GM19395 (cell line): ENCODE measurements around the gene OLFM1.
"Not testable (repeated sequence)": the region's sequence is repeated elsewhere in the genome, so short reads cannot be mapped to it uniquely, and the experiment has no call there.

ENCODE experiments used
- ATAC-seq: cut with Tn5 transposase; IDR thresholded peaks from one replicate; pipeline ENCODE4 v1.9.1; 2021; ENCODE audit warnings: mild to moderate bottlenecking, moderate library complexity; ENCODE audit not compliant: unreplicated experiment

The OLFM1 gene

DNA sequence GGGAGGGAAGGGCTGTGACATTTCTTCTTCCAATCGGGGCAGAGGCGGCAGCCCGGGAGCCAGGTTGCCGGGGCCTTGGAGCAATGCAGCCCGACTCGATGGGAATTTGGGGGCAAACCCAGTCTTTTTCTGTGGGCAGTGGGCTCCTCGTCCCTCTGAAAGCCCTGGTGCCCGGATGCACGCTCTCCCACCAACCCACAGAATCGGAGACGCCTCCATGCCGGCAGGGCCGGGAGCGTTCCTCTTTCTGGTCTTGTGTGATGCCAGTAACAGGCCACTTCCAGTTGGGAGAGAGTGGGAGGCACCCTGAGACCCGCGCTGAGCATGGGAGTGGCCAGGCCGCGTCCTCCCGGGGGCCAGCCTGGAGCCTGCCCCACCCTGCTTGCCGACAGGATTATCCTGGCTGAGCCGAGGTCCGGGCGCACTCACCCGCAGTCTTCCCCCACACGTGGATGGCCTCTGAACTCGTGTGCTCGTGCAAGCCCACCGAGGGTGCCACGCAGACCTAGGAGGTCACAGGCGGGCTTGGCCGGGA, 17.8 kb downstream of the OLFM1 start:
- no peak for ATAC-seq

GRCh38 chr9:135105938-135106491, 18.5 kb downstream of the OLFM1 start:
- ATAC-seq: no peak

- ATAC-seq: no peak
These were observed 19.2 kb downstream of the OLFM1 start for GRCh38 chr9:135106551-135107270.

DNA sequence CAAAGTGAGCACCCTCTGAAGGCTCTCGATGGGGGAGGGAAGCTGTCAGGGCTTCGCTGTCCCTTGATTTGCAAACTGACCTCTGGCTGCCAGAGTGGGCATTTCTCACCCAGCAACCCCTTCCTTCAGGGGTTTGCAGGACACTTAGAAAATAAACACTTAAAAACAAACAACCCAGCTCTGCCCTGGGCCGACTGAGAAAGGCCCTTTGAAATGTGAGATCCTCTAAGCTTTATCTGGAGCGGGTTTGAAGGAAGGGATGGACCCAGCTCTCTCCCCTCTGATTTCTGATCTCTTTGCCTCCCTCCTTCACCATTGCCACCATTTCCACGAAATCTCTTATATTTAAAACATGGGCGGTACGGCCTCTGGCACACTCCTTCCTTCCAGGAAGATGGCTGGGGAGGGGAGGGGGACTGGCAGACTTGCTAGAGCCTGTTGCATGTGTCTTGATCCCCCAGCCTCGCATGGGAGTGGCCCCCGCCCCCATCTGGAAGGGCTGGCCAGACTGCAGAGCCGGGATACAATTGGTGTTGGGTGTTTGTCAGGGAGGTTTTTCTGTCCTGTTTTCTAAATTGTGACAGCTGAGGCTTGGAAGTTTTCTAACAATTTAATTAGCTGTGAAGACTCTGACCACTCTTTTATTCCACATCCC, 20.2 kb downstream of the OLFM1 start:
- no peak for ATAC-seq

DNA sequence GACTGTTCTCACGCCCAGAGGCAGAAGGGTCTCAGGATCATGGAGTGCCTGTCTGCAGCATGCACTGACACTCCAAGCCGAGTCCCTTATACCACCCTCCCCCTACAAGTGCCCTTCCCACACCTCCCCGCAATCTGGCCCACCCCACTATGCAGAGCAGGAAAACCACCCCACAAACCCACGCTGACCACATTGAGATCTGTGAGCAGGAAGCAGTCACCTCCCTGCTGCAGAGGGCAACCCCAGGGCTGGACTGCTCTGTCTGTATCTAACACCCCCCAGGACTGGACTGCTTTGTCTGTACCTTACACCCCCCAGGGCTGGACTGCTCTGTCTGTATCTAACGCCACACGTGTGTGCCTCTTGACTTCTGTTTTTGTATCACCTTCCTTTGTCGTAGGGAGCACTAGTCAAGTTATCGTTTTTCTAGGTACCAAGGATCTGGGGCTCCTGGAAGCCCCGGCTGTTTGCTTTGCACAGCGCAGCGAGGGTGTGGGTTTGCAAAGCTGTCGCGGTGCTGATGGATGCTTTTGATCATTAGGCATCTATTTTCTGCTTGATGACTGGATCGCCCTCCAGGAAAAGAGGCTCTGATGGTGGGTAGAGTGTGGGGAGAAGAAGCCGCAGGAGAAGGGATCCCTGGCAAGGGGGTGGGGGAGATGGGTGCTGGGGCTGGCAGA, 21.5 kb downstream of the OLFM1 start:
- no peak for ATAC-seq

DNA sequence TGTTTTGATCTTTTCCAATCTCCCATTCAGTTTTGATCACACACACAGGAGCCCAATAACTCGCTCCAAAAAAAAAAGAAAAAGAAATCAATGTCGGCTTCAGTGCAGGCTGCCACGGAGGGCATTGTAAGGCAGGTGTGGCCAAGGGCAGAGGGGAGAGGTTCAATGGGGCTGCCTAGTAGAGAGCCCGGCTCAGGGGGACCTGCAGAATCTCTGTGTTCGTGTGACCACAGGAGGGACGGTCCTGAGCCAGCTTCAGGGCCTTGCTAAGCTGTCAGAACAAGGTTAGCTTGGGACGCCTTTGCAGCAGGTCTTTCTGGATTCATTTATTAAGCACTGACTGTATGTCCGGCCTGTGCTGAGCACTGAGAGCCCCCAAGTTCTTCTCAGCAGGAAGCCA, 22.2 kb downstream of the OLFM1 start:
- ATAC-seq: no peak

- no peak for ATAC-seq
These were observed 22.9 kb downstream of the OLFM1 start for GRCh38 chr9:135110416-135110815.

GRCh38 chr9:135111600-135111999, 24.1 kb downstream of the OLFM1 start:
- not testable (repeated sequence) for ATAC-seq

GRCh38 chr9:135116371-135116770, 28.9 kb downstream of the OLFM1 start:
- ATAC-seq: no peak

DNA sequence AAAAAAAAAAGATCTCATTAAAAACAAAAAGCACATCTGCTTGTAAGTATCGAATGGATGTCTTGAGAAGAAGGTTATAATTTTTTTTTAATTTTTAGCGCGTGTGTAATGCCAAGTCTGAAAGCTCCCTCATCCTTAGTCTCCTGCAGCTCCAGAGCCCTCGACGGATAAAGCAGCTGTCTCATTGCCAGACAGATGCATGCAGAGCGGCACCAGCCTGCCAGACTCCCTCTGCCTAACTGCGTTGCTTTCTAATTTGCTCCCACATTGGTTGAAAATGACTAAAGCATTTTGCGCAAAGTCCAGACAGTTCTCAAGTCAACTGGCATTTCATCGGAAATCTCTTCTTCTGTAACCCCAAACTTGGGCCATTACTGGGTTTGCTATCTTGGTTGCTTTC, 29.4 kb downstream of the OLFM1 start:
- no peak for ATAC-seq

DNA sequence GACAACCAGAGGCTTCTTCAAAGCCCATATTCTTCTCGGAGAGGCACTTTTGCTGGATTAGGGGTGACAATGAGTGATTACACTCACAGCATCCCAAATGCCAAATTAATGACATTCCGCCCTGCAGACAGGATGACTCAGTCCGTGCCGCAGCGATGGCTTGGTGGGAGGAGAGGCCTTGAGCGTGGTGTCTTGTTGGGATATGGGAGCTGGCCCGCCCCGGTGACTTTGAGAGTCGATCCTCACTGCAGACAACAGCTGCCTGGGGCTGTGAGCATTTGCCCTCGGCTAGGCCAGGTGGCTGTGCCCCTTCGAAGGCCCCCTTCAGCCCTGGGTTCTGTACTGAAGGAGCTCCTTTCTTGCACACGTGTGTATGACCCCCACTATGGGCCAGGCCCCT, 29.8 kb downstream of the OLFM1 start:
- no peak for ATAC-seq

DNA sequence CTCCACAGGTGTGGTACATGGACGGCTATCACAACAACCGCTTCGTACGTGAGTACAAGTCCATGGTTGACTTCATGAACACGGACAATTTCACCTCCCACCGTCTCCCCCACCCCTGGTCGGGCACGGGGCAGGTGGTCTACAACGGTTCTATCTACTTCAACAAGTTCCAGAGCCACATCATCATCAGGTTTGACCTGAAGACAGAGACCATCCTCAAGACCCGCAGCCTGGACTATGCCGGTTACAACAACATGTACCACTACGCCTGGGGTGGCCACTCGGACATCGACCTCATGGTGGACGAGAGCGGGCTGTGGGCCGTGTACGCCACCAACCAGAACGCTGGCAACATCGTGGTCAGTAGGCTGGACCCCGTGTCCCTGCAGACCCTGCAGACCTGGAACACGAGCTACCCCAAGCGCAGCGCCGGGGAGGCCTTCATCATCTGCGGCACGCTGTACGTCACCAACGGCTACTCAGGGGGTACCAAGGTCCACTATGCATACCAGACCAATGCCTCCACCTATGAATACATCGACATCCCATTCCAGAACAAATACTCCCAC, 32.1 kb downstream of the OLFM1 start:
- no peak for ATAC-seq

- no peak for ATAC-seq
These were observed 32.8 kb downstream of the OLFM1 start for GRCh38 chr9:135120249-135120648.

DNA sequence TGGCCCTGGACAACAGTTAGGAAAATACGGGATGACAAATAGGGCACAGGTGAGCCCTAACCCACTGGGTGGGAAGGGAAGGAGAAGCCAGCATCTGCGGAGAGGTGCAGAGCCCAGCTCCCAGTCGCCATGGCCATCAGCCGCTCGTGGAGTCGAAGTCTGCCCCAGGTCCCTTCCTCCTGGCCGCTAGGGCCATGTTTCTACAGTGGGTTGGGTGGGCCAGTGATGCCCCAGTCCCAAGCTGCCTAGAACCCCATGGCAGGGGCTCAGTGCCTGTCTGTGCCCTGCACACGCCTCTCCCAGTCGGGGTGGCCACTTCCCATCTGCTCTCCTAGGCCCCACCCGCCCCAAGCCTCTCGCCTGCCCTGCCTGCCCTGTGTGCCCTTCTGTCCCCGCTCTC, 34.8 kb downstream of the OLFM1 start:
- ATAC-seq: no peak

GRCh38 chr9:135123126-135123772, 35.8 kb downstream of the OLFM1 start:
- ATAC-seq: no peak

GRCh38 chr9:135123773-135124134, 36.3 kb downstream of the OLFM1 start:
- no peak for ATAC-seq

DNA sequence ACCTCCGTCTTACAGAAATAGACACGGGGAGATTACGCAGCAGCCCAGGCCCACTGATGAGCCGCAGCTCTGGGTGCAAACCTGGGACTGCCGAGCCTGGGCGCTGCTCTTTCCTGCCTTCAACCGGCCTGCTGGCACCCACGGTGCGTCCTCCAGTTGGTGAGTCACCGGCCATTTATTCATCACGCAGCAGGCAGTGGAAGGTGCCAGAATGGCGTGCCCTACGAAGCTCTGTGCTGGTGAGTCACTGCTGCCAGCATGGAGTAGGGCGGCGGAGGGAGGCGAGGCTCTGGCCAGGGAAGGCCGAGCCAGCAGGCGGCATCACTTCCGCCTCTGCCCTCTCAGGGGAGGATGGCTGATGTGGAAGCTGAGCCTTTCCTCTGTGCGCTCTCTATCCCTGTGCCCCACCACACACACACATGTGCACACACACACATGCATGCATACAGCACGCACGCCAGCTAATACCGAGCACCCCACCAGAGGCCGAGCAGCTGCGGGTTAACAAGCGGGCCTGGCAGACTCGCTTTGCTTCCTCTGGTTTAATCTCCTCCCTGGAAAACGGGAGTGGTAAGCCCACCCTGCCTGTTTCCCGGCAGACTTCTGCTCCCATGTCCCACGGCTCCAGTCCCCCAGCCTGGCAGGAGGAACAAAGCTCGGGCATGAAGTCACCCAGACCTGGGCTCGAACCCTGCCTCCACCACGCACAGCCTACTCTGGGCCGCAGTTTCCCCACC, 39.2 kb downstream of the OLFM1 start:
- ATAC-seq: no peak

DNA sequence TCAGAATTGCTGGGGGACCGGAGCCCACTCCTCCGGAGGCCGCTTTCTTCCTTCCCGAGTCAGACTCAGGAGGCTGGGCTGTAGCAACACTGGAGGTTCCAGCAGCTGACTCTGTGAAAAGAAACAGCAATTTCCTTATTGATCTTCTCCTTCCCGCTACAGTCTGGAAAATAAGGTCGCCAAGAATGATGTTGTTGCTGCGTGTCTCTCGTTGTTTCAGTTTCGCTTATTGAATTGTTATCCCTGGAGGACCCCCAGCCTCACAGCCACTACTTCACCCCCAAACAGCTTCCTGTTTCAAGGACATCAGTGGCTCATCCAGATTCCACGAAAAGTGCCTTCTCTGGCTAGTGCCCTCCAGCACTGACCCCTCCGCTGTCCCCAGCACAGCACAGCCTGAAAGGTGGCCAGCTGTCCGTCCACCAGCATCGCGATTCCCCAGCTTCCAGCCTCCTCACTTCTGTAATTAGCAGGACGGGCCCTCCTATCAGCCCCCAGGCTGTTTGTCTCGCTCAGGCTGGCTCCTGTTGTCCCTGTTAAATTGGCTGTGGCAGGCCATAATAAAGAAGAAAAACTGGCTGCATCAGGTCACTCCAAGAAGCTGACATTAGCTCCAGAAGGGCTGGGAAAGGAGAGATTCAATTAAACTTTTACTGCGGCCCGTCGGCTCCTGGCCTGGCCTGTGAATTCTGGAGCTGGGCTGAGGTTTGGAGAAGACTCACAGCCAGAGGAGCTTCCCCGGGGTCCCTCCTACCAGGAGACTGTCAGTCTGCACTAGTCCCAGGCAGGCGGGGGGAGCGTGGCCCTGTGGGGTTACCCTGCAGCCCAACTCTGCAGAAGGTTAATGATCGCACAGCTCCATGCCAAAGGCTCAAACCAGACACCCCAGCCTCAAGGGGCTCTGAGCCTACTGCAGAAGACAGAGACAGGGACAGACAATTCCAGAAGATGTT, 40.5 kb downstream of the OLFM1 start:
- no peak for ATAC-seq

DNA sequence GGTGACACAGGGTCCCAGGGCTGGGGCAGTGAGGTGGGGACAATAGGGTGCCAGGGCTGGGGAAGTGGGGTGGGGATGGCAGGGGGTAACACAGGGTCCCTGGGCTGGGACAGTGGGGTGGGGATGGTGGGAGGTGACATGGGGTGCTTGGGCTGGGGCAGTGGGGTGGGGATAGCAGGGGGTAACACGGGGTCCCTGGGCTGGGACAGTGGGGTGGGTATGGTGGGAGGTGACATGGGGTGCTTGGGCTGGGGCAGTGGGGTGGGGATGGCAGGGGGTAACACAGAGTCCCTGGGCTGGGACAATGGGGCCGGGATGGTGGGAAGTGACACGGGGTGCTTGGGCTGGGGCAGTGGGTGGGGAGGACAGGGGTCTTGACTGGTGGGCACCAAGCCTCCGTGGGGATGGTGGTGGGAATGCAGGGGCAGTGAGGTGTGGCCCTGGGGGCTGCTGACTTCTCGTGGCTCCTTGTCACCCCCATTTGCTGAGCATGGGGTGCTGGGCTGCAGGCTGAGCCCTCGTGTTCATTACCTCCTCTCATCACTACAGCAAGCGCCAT, 41.7 kb downstream of the OLFM1 start:
- ATAC-seq: no peak
